ENCODE data around the gene MGAT4B. TPM values are rescaled to one million over a fixed set of nuclear protein-coding genes. Genes with fewer than 3 reads are reported as not detected.

The MGAT4B gene
- total and polyA plus RNA-seq, 12 donors, result 80.5 to 242 (median 197) TPM

- no peaks in the 10 kb centered on the region for H3K9me3 ChIP-seq (replicated peaks in 1 of 3)
- H3K27me3 ChIP-seq, result no peaks in the 10 kb centered on the region
- H3K4me3 ChIP-seq, result no peak overlapping the region
- H3K36me3 ChIP-seq (replicated peaks in 1 of 2), result peaks cover 0 to 85% of the 10 kb centered on the region in 2 donors
- peak in 1 of 2 donors; percentile 11 for TF ChIP-seq POLR2A (IDR thresholded peaks at IDR 0.05)
- TF ChIP-seq, protein P1, sequence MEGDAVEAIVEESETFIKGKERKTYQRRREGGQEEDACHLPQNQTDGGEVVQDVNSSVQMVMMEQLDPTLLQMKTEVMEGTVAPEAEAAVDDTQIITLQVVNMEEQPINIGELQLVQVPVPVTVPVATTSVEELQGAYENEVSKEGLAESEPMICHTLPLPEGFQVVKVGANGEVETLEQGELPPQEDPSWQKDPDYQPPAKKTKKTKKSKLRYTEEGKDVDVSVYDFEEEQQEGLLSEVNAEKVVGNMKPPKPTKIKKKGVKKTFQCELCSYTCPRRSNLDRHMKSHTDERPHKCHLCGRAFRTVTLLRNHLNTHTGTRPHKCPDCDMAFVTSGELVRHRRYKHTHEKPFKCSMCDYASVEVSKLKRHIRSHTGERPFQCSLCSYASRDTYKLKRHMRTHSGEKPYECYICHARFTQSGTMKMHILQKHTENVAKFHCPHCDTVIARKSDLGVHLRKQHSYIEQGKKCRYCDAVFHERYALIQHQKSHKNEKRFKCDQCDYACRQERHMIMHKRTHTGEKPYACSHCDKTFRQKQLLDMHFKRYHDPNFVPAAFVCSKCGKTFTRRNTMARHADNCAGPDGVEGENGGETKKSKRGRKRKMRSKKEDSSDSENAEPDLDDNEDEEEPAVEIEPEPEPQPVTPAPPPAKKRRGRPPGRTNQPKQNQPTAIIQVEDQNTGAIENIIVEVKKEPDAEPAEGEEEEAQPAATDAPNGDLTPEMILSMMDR (IDR thresholded peaks at IDR 0.05), result peak in 3 of 6 experiments; percentile 15 to 24 (median 20)
- H3K27ac ChIP-seq, result peak overlapping the region in 1 of 5 donors; percentile 6
- DNase-seq, result peak in 4 of 7 donors; percentile 51 to 61 (median 54)
- H3K4me1 ChIP-seq (replicated peaks in 1 of 2), result peaks cover 37 to 63% of the 10 kb centered on the region in 2 donors
- WGBS, 4 donors, result 70 to 87% (median 71%) methylated on average over 11 to 13 of the region's 13 CpGs
- intact Hi-C loops (cut with DNase I), result loop anchor here in 1 of 2 donors (10.0 kb wide), 1 partner anchor 79 kb away; the partner anchor contains the start of gene TBC1D9B
These were observed 19.1 kb upstream of the MGAT4B start for GRCh38 chr5:179825655-179826182.

DNA sequence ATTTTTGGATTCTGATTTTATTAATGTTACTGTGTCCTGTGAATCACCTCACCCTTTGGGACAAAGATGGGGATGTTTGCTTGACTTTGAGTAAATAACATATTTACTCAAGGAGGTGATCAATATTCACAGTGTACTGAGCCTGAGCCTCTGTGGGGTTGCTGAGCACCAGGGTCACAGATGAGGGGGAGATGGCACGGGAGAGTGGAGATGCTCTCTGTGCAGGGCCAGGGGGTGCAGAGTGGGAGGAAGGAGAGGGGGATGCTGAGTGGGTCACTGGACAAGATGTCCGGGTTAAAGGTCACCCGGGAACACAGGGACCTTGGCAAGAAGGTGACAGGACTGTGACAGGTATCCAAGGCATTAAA lies 18.1 kb upstream of the MGAT4B start:
- H3K27ac ChIP-seq, result peak overlapping the region in 2 of 5 donors; percentile 1 to 47
- no peaks in the 10 kb centered on the region for H3K27me3 ChIP-seq
- intact Hi-C loops (cut with DNase I), result loop anchor here in 1 of 2 donors (10.0 kb wide), 1 partner anchor 80 kb away; the partner anchor contains the start of gene TBC1D9B
- WGBS, 4 donors, result 50 to 64% (median 53%) methylated on average over 3 of the region's 3 CpGs
- H3K4me1 ChIP-seq (replicated peaks in 1 of 2), result peaks cover 45 to 70% of the 10 kb centered on the region in 2 donors
- peak in 2 of 7 donors; percentile 29 to 37 for DNase-seq
- peaks cover 0 to 75% of the 10 kb centered on the region in 2 donors for H3K36me3 ChIP-seq (replicated peaks in 1 of 2)
- TF ChIP-seq POLR2A (IDR thresholded peaks at IDR 0.05), result no peak
- TF ChIP-seq, protein P1 (IDR thresholded peaks at IDR 0.05), result no peak
- H3K9me3 ChIP-seq (replicated peaks in 1 of 3), result no peaks in the 10 kb centered on the region
- H3K4me3 ChIP-seq, result peak overlapping the region in 1 of 4 donors; percentile 99

DNA sequence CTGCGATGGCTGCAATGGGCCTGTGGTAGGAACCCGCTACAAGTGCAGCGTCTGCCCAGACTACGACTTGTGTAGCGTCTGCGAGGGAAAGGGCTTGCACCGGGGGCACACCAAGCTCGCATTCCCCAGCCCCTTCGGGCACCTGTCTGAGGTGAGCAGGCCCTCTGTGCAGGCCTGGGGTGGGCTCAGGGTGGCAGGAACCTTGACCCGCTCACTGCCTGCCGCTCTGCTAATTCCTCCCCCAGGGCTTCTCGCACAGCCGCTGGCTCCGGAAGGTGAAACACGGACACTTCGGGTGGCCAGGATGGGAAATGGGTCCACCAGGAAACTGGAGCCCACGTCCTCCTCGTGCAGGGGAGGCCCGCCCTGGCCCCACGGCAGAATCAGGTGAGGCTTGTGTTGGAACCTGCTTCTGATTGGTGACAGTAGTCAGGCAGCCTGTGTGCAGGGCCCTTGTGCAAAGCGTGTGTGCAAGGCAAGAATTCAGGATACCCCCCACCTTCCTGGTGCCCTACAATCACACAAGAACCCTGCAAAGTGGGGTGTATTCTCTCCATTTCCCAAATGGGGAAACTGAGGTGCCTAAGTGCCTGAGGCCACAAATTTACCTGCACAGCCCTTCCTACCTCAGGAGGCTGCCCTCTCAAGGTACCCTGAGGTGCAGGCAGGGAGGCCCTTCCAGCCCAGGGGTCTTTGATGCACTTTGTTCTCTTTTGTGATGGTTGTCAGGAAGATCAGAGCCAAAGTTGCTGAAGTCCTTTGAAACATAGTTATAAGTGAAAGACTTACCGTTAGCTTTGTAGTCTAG lies 17.5 kb upstream of the MGAT4B start:
- Histone ChIP-seq H3K27ac (peak overlapping the region in 3 of 5 donors; percentile 1 to 100 (median 11)), H3K9me3 (replicated peaks in 1 of 3) (no peaks in the 10 kb centered on the region), H3K36me3 (replicated peaks in 1 of 2) (peaks cover 0 to 69% of the 10 kb centered on the region in 2 donors), H3K4me3 (peak overlapping the region in 1 of 4 donors; percentile 99), H3K4me1 (replicated peaks in 1 of 2) (peaks cover 51 to 76% of the 10 kb centered on the region in 2 donors), H3K27me3 (no peaks in the 10 kb centered on the region)
- intact Hi-C loops (cut with DNase I), result loop anchor here in 1 of 2 donors (10.0 kb wide), 1 partner anchor 81 kb away; the partner anchor contains the start of gene TBC1D9B
- TF ChIP-seq POLR2A (IDR thresholded peaks at IDR 0.05), result no peak
- TF ChIP-seq, protein P1 (IDR thresholded peaks at IDR 0.05), result no peak
- peak in 3 of 7 donors; percentile 3 to 39 (median 19) for DNase-seq
- 53 to 61% (median 58%) methylated on average over 7 to 22 of the region's 22 CpGs for WGBS, 4 donors

DNA sequence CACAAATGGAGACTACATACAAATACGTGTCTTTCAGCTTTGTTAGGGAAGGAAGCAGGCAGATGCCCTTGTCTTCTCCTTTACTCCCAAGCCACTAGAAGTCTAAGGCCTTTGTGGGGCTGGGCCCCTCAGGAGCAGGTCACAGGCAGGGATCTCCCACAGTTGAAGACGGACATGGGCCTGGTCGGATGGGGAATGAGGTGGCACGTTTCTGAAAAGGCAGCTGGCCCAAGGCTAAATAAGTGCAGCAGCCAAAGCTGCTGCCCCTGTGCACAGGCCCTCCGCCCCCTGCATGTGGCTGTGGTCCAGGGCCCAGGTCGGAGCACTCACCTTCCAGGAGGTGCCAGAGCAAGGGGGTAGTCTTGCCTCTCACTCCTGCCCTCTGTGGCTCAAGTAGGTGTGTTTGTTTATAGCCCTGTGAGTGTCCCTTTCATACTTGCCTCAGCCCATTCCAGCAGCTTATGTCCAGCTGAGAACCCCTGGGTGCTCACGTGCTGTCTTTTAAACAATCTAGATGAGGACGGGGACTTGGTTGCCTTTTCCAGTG lies 15.9 kb upstream of the MGAT4B start:
- peaks cover 0 to 53% of the 10 kb centered on the region in 2 donors for H3K36me3 ChIP-seq (replicated peaks in 1 of 2)

More for the DNA sequence above, 15.9 kb upstream of the MGAT4B start:
- intact Hi-C loops (cut with DNase I), result loop anchor here in 1 of 2 donors (10.0 kb wide), 1 partner anchor 82 kb away; the partner anchor contains the start of gene TBC1D9B
- Histone ChIP-seq H3K9me3 (replicated peaks in 1 of 3) (no peaks in the 10 kb centered on the region), H3K4me1 (replicated peaks in 1 of 2) (peaks cover 62 to 82% of the 10 kb centered on the region in 2 donors), H3K27ac (peak overlapping the region in 4 of 5 donors; percentile 42 to 100 (median 99)), H3K4me3 (peak overlapping the region in 3 of 4 donors; percentile 50 to 99 (median 81)), H3K27me3 (no peaks in the 10 kb centered on the region)
- peak in 1 of 2 donors; percentile 29 for TF ChIP-seq POLR2A (IDR thresholded peaks at IDR 0.05)
- TF ChIP-seq, protein P1 (IDR thresholded peaks at IDR 0.05), result no peak
- peak in 4 of 7 donors; percentile 25 to 40 (median 36) for DNase-seq
- WGBS, 4 donors, result 9 to 35% (median 28%) methylated on average over 6 to 8 of the region's 8 CpGs
